HepG2 (cell line): ENCODE results near the gene DYRK2. TPM values are rescaled to one million over a fixed set of nuclear protein-coding genes. Genes with fewer than 3 reads are reported as not detected.

Experiments
- ATAC-seq: fragments of 200-7000 bp; cut with Tn5 transposase; 3 replicates; pipeline ENCODE4 v1.9.1; 2020; ENCODE audit warnings: mild to moderate bottlenecking, moderate library complexity
- BruUV-seq: library from RNA; stranded (reverse); fragments of 400-500 nt; replicated peaks from 2 replicates; lab custom pipeline; 2021; lab: Mats Ljungman, UMichigan
- CTCF ChIA-PET: fragments of 300-600 bp; formaldehyde crosslinking; extraction: SDS; loops from one replicate; lab custom pipeline; 2021; ENCODE audit warnings: low total read pairs, inconsistent platforms, low intra/inter-chr PET ratio; lab: Yijun Ruan, JAX
- POLR2A ChIA-PET: fragments of 350-600 bp; sonication (Branson Sonifier 250); formaldehyde crosslinking; loops from one replicate; lab custom pipeline; 2020; ENCODE audit warnings: antibody characterized with exemption, inconsistent platforms; lab: Yijun Ruan, JAX
- DNase-seq: peaks from one replicate; pipeline ENCODE4 v3.0.0-alpha.2; 2015; ENCODE audit warnings: low spot score
- FAIRE-seq: peaks from 3 replicates; lab custom pipeline; 2011; peaks lifted over from hg19 to GRCh38; lab: Jason Lieb, UNC
- H2AFZ ChIP-seq: one replicate; pipeline ENCODE4 v1.6.1; 2011; ENCODE audit warnings: low read length, inconsistent platforms
- H3K27ac ChIP-seq: fragments of 300-600 bp; 3 replicates; pipeline ENCODE4 v1.8.0; 2011; ENCODE audit warnings: mixed run types, mild to moderate bottlenecking, mixed read lengths, low read length, inconsistent platforms; ENCODE audit not compliant: insufficient read depth; ENCODE audit errors: extremely low read length
- H3K27me3 ChIP-seq, 2 experiments: fragments of 200-600 bp in 1 of 2; 2 replicates in 1 of 2; 3 replicates in 1 of 2; pipeline versions ENCODE4 v1.6.0 to v1.8.0; 2011; ENCODE audit warnings: low read length in 2 of 2, mild to moderate bottlenecking in 2 of 2, moderate library complexity in 2 of 2, inconsistent platforms in 1 of 2; ENCODE audit not compliant: insufficient read depth in 2 of 2, control insufficient read depth in 1 of 2
- H3K36me3 ChIP-seq, 2 experiments: fragments of 200-600 bp in 1 of 2; replicated peaks in 1 of 2; 2 replicates in 1 of 2; 3 replicates in 1 of 2; pipeline versions ENCODE4 v1.5.1 to v1.8.0; 2011; ENCODE audit warnings: low read length in 2 of 2, inconsistent platforms in 1 of 2; ENCODE audit not compliant: insufficient read depth in 2 of 2, control insufficient read depth in 1 of 2
- H3K4me1 ChIP-seq: 2 replicates; pipeline ENCODE4 v1.5.1; 2012; ENCODE audit warnings: low read length, inconsistent platforms; ENCODE audit not compliant: insufficient read depth
- H3K4me2 ChIP-seq: 2 replicates; pipeline ENCODE4 v1.6.0; 2011; ENCODE audit warnings: low read depth, low read length, inconsistent platforms
- H3K4me3 ChIP-seq, 3 experiments: fragments of 200-600 bp in 1 of 3; sonication (generic), shearing (Covaris generic) in 1 of 3; replicated peaks in 1 of 3; 2 replicates each; pipeline ENCODE4 v1.5.1; 2011 to 2016; ENCODE audit warnings: low read length in 3 of 3, inconsistent platforms in 2 of 3, low read depth in 2 of 3, mild to moderate bottlenecking in 2 of 3, control low read depth in 1 of 3, mixed read lengths in 1 of 3; ENCODE audit not compliant: insufficient read depth in 1 of 3
- H3K79me2 ChIP-seq: one replicate; pipeline ENCODE4 v1.6.1; 2011; ENCODE audit warnings: low read length, inconsistent platforms; ENCODE audit not compliant: insufficient read depth
- H3K9ac ChIP-seq: 2 replicates; pipeline ENCODE4 v1.6.0; 2011; ENCODE audit warnings: mild to moderate bottlenecking, low read depth, low read length, inconsistent platforms; ENCODE audit not compliant: insufficient read depth
- H3K9me3 ChIP-seq: 2 replicates; pipeline ENCODE4 v1.5.1; 2012; ENCODE audit warnings: mild to moderate bottlenecking, low read length
- H4K20me1 ChIP-seq: 2 replicates; pipeline ENCODE4 v1.6.0; 2011; ENCODE audit warnings: inconsistent platforms, mild to moderate bottlenecking, low read length, moderate library complexity; ENCODE audit not compliant: insufficient read depth
- ATRX ChIP-seq: sonication (generic); formaldehyde crosslinking; IDR thresholded peaks from 2 replicates; pipeline ENCODE4 v1.4.0; 2020; ENCODE audit warnings: missing genetic modification reagents, borderline replicate concordance
- SOX6 ChIP-seq, 2 experiments: fragments of 450-650 bp in 1 of 2; sonication (generic) in 1 of 2; formaldehyde crosslinking in 1 of 2; IDR thresholded peaks; 2 replicates each; pipeline versions ENCODE4 v1.4.0 to v1.6.1; 2017 to 2020; ENCODE audit warnings: antibody characterized with exemption in 1 of 2, mild to moderate bottlenecking in 1 of 2, missing genetic modification reagents in 1 of 2
- TSC22D2 ChIP-seq: sonication (generic); formaldehyde crosslinking; IDR thresholded peaks from 2 replicates; pipeline ENCODE4 v1.5.1; 2020; ENCODE audit warnings: missing genetic modification reagents, mild to moderate bottlenecking, borderline replicate concordance
- ZNF451 ChIP-seq: sonication (generic); formaldehyde crosslinking; IDR thresholded peaks from 2 replicates; pipeline ENCODE4 v1.5.0; 2020; ENCODE audit warnings: mild to moderate bottlenecking, missing genetic modification reagents
- ZNF546 ChIP-seq: sonication (generic); formaldehyde crosslinking; conservative IDR thresholded peaks from 2 replicates; pipeline ENCODE4 v1.8.1; 2023; ENCODE audit warnings: mild to moderate bottlenecking, missing genetic modification reagents
- ZNF556 ChIP-seq: sonication (generic); formaldehyde crosslinking; IDR thresholded peaks from 2 replicates; pipeline ENCODE4 v1.4.0; 2020; ENCODE audit warnings: mild to moderate bottlenecking, missing genetic modification reagents, borderline replicate concordance
- WGBS: methylation state at CpG from one replicate; pipeline ENCODE4 v1.1.6; 2017; ENCODE audit warnings: low lambda C conversion rate; 5-methylcytosine and 5-hydroxymethylcytosine counted together
- in situ Hi-C: cut with HindIII; loops from 2 replicates; pipeline ENCODE4 v1.10.0; 2017; ENCODE audit warnings: low pct_unique_long_range_greater_than_20kb; ENCODE audit not compliant: extremely low pct_ligation_motif_present
- intact Hi-C: fragments of 100-400 bp; cut with micrococcal nuclease; formaldehyde crosslinking; loops from one replicate; pipeline ENCODE4 v1.10.0; 2022; ENCODE audit not compliant: unreplicated experiment
- polyA plus RNA-seq, 8 experiments: library from polyadenylated mRNA; depleted of rRNA in 3 of 8; stranded (reverse) in 7 of 8; unstranded in 1 of 8; fragments of >200 nt; fragmentation: Illumina TruSeq in 4 of 8; extraction: Trizol in 4 of 8; gene quantifications; 2 replicates each; pipeline versions ENCODE4 v1.2.1 to v1.2.3, GENCODE V29; 2011 to 2016; ENCODE audit warnings: low read depth in 4 of 8, missing spikeins in 1 of 8, mixed read lengths in 1 of 8; ENCODE audit not compliant: insufficient read depth in 1 of 8
- total RNA-seq, 5 experiments: library from RNA; depleted of rRNA; stranded (reverse); fragments of >200 nt; fragmentation: Illumina TruSeq; extraction: Trizol; gene quantifications; 2 replicates each; pipeline ENCODE4 v1.2.3, GENCODE V29; 2016; ENCODE audit warnings: low read depth in 1 of 5
- TF ChIP-seq, protein P1 (sequence below): sonication (generic); formaldehyde crosslinking; IDR thresholded peaks from 2 replicates; pipeline ENCODE4 v1.5.1; 2020; ENCODE audit warnings: mild to moderate bottlenecking, missing genetic modification reagents, moderate library complexity
- TF ChIP-seq, protein P2 (sequence below): sonication (generic); formaldehyde crosslinking; IDR thresholded peaks from 2 replicates; pipeline ENCODE4 v1.8.1; 2023; ENCODE audit warnings: mild to moderate bottlenecking, inconsistent platforms, moderate library complexity, missing genetic modification reagents, borderline replicate concordance
- TF ChIP-seq, protein P3 (sequence below): sonication (generic); formaldehyde crosslinking; IDR thresholded peaks from 2 replicates; pipeline ENCODE4 v1.8.0; 2022; ENCODE audit warnings: mild to moderate bottlenecking, missing genetic modification reagents, moderate library complexity
- TF ChIP-seq, protein P4 (sequence below): sonication (generic); formaldehyde crosslinking; IDR thresholded peaks from 2 replicates; pipeline ENCODE4 v1.4.0; 2020; ENCODE audit warnings: missing genetic modification reagents, borderline replicate concordance

Gene DYRK2
- total and polyA plus RNA-seq, 2 of the 13 experiments (the other 11 are each of a cell fraction or from before 2014, with no cell fraction given), result 8.2 to 11.5 TPM

DNA sequence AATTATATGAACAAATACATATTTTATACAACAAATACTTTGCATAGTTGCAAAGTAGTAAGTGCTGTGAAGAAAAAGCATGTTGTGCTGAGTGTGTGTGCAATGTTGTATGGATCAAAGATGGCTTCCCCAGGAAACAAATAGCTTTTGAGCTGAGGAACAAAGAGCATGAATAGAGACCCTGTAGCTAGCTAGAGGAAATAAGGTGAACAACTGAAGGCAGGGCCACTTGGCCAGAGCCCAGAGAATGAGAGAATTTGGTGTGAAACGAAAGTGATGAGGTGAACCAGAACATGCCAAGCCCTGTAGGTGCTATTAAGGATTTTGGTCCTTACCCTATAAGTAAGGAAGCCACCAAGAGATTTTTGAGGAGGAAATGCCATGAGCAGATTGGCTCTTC is 17.1 kb downstream of the DYRK2 start:
- BruUV-seq, result no TSS peak
- ChIA-PET POLR2A (no interaction called here), CTCF (no interaction called here)
- Histone ChIP-seq H3K27ac (no peak overlapping the region), H2AFZ (no peak overlapping the region), H3K27me3 (no peaks in the 10 kb centered on the region), H3K4me1 (no peaks in the 10 kb centered on the region), H3K79me2 (no peaks in the 10 kb centered on the region), H3K36me3 (no peaks in the 10 kb centered on the region), H4K20me1 (no peaks in the 10 kb centered on the region), H3K4me2 (no peak overlapping the region), H3K9me3 (no peaks in the 10 kb centered on the region), H3K4me3 (no peak overlapping the region), H3K9ac (no peak overlapping the region)
- in situ Hi-C loops (no loop called here), intact Hi-C loops (no loop called here)
- no peak for FAIRE-seq
- no peak for ATAC-seq
- no peak for DNase-seq
- no peak for TF ChIP-seq TSC22D2 (CRISPR knock-in tag)
- no peak for TF ChIP-seq ATRX (CRISPR knock-in tag)
- TF ChIP-seq SOX6 (IDR thresholded peaks at IDR 0.05), result no peak
- TF ChIP-seq SOX6 (CRISPR knock-in tag; IDR thresholded peaks at IDR 0.05), result no peak
- TF ChIP-seq, protein P1, sequence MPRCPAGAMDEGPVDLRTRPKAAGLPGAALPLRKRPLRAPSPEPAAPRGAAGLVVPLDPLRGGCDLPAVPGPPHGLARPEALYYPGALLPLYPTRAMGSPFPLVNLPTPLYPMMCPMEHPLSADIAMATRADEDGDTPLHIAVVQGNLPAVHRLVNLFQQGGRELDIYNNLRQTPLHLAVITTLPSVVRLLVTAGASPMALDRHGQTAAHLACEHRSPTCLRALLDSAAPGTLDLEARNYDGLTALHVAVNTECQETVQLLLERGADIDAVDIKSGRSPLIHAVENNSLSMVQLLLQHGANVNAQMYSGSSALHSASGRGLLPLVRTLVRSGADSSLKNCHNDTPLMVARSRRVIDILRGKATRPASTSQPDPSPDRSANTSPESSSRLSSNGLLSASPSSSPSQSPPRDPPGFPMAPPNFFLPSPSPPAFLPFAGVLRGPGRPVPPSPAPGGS (CRISPR knock-in tag), result no peak
- WGBS, result 68% methylated on average over 1 of the region's 1 CpG

DNA sequence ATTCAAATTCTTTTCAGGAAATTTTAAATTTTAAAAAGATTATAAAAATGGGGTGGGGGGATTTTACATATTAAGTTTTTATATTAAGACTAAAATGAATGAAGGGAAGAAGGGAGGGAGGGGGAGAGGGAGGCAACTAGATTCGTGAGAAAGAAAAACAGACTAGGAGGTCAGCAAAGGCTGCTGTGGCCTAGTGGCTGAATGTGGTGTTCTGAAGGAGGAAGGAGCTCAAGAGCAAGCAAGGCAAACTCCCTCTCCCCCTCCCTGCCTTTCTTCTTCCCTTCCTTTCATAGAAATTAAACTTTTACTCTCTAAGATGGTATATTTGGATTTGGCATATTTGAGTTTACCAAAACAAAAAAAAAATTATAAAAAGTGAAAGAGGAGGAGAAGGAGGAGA is 18.1 kb downstream of the DYRK2 start:
- Histone ChIP-seq H3K4me3 (no peak overlapping the region), H3K27ac (no peak overlapping the region), H3K36me3 (no peaks in the 10 kb centered on the region), H4K20me1 (no peaks in the 10 kb centered on the region), H3K79me2 (no peaks in the 10 kb centered on the region), H3K27me3 (no peaks in the 10 kb centered on the region), H3K9me3 (no peaks in the 10 kb centered on the region), H2AFZ (no peak overlapping the region), H3K4me2 (no peak overlapping the region), H3K9ac (no peak overlapping the region), H3K4me1 (no peaks in the 10 kb centered on the region)
- DNase-seq (no peak), FAIRE-seq (no peak), ATAC-seq (no peak)
- ChIA-PET POLR2A (no interaction called here), CTCF (no interaction called here)
- intact Hi-C loops (no loop called here), in situ Hi-C loops (no loop called here)
- no TSS peak for BruUV-seq
- 71% methylated on average over 1 of the region's 1 CpG for WGBS
- no peak for TF ChIP-seq ZNF451 (CRISPR knock-in tag)
- TF ChIP-seq, protein P2, sequence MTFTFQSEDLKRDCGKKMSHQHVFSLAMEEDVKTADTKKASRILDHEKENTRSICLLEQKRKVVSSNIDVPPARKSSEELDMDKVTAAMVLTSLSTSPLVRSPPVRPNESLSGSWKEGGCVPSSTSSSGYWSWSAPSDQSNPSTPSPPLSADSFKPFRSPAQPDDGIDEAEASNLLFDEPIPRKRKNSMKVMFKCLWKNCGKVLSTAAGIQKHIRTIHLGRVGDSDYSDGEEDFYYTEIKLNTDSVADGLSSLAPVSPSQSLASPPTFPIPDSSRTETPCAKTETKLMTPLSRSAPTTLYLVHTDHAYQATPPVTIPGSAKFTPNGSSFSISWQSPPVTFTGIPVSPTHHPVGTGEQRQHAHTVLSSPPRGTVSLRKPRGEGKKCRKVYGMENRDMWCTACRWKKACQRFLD, result no peak
- TF ChIP-seq, protein P3, sequence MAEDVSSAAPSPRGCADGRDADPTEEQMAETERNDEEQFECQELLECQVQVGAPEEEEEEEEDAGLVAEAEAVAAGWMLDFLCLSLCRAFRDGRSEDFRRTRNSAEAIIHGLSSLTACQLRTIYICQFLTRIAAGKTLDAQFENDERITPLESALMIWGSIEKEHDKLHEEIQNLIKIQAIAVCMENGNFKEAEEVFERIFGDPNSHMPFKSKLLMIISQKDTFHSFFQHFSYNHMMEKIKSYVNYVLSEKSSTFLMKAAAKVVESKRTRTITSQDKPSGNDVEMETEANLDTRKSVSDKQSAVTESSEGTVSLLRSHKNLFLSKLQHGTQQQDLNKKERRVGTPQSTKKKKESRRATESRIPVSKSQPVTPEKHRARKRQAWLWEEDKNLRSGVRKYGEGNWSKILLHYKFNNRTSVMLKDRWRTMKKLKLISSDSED (CRISPR knock-in tag), result no peak
- no peak for TF ChIP-seq ZNF556 (CRISPR knock-in tag)
- TF ChIP-seq, protein P4, sequence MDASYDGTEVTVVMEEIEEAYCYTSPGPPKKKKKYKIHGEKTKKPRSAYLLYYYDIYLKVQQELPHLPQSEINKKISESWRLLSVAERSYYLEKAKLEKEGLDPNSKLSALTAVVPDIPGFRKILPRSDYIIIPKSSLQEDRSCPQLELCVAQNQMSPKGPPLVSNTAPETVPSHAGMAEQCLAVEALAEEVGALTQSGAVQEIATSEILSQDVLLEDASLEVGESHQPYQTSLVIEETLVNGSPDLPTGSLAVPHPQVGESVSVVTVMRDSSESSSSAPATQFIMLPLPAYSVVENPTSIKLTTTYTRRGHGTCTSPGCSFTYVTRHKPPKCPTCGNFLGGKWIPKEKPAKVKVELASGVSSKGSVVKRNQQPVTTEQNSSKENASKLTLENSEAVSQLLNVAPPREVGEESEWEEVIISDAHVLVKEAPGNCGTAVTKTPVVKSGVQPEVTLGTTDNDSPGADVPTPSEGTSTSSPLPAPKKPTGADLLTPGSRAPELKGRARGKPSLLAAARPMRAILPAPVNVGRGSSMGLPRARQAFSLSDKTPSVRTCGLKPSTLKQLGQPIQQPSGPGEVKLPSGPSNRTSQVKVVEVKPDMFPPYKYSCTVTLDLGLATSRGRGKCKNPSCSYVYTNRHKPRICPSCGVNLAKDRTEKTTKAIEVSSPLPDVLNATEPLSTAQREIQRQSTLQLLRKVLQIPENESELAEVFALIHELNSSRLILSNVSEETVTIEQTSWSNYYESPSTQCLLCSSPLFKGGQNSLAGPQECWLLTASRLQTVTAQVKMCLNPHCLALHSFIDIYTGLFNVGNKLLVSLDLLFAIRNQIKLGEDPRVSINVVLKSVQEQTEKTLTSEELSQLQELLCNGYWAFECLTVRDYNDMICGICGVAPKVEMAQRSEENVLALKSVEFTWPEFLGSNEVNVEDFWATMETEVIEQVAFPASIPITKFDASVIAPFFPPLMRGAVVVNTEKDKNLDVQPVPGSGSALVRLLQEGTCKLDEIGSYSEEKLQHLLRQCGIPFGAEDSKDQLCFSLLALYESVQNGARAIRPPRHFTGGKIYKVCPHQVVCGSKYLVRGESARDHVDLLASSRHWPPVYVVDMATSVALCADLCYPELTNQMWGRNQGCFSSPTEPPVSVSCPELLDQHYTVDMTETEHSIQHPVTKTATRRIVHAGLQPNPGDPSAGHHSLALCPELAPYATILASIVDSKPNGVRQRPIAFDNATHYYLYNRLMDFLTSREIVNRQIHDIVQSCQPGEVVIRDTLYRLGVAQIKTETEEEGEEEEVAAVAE (CRISPR knock-in tag), result no peak
- no peak for TF ChIP-seq ZNF546 (CRISPR knock-in tag)
